RWPE2 (cell line): ENCODE data around the gene HIPK2.

Source experiments
- ATAC-seq: fragments of 200-7000 bp; cut with Tn5 transposase; 3 replicates; pipeline ENCODE4 v1.9.1; 2021; ENCODE audit warnings: low read depth
- DNase-seq: peaks from one replicate; pipeline ENCODE4 v3.0.0-alpha.2; 2020; ENCODE audit warnings: low spot score
- H3K27ac ChIP-seq: fragments of 450-650 bp; 2 replicates; pipeline ENCODE4 v1.5.1; 2017; ENCODE audit warnings: mild to moderate bottlenecking; ENCODE audit not compliant: poor library complexity, severe bottlenecking
- H3K27me3 ChIP-seq: fragments of 250-450 bp; sonication (Bioruptor Pico); 2 replicates; pipeline ENCODE4 v1.5.1; 2021; ENCODE audit warnings: mild to moderate bottlenecking, moderate library complexity; ENCODE audit not compliant: insufficient read depth, poor library complexity, severe bottlenecking
- H3K36me3 ChIP-seq: fragments of 250-450 bp; sonication (Bioruptor Pico); 2 replicates; pipeline ENCODE4 v1.5.1; 2020; ENCODE audit warnings: low read depth, mild to moderate bottlenecking, moderate library complexity
- H3K4me1 ChIP-seq: fragments of 250-450 bp; sonication (Bioruptor Pico); 2 replicates; pipeline ENCODE4 v1.5.1; 2021; ENCODE audit warnings: mild to moderate bottlenecking, moderate library complexity; ENCODE audit not compliant: insufficient read depth, poor library complexity, severe bottlenecking
- H3K4me3 ChIP-seq: fragments of 250-450 bp; sonication (Bioruptor Pico); 2 replicates; pipeline ENCODE4 v1.5.1; 2021; ENCODE audit warnings: mild to moderate bottlenecking, moderate library complexity; ENCODE audit not compliant: severe bottlenecking
- H3K9me3 ChIP-seq: fragments of 250-450 bp; sonication (Bioruptor Pico); 2 replicates; pipeline ENCODE4 v1.5.1; 2021; ENCODE audit warnings: mild to moderate bottlenecking, moderate library complexity; ENCODE audit not compliant: severe bottlenecking
- TF ChIP-seq, protein P1 (sequence below): fragments of 450-650 bp; IDR thresholded peaks from one replicate; pipeline ENCODE4 v1.5.1; 2017; ENCODE audit warnings: mild to moderate bottlenecking, moderate library complexity; ENCODE audit not compliant: poor library complexity, severe bottlenecking

The HIPK2 gene

DNA sequence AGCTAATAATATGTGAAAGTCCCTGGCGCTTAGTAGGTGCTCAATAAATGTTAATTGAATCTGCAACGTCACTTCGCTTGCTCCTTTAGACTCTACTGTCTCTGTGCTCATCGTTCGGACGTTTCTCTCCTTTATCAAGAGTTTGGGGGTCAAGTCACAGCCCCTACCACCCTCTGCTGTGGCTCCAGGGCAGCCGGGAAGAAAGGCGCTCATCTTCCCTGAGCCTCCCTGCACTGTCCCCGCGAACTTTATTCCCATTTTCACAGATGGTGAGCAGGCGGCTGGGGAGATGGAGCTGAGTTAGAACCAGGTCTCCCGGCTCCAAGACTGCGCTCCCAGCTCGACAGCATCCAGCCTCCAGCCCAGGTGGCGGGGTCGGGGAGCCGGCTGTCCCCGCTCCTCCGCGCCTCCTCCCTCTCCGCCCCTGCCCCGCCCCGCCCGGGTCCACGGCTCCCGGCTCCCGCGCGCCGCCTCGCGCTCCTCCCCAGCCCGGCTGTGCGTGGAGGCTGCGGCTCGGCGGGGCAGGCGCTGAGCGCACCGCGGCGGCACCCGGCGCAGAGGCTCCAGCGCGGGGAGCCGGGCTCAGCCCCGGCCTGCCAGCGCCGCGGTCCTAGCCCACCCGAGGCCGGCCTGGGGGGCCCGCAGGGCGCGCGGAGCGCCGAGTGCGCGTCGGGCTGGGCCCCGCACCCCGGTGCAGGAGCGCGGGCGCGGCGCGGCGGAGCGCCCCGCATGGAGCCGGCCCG is 254.4 kb downstream of the HIPK2 start, which contains the start of gene CLEC2L:
Gene CLEC2L, plus strand, starts transcription at position 487 of the 743 bp plus-strand sequence. Its CDS starts 243 bp downstream, at position 730.
- no peaks in the 10 kb centered on the region for H3K4me1 ChIP-seq
- DNase-seq (no peak), ATAC-seq (peak; percentile 55)
- H3K4me3 ChIP-seq = peak within 1 kb of the TSS; percentile 11
- no peaks in the 10 kb centered on the region for H3K9me3 ChIP-seq
- no peaks in the 10 kb centered on the region for H3K36me3 ChIP-seq
- no peak within 1 kb of the TSS for H3K27ac ChIP-seq
- TF ChIP-seq, protein P1, sequence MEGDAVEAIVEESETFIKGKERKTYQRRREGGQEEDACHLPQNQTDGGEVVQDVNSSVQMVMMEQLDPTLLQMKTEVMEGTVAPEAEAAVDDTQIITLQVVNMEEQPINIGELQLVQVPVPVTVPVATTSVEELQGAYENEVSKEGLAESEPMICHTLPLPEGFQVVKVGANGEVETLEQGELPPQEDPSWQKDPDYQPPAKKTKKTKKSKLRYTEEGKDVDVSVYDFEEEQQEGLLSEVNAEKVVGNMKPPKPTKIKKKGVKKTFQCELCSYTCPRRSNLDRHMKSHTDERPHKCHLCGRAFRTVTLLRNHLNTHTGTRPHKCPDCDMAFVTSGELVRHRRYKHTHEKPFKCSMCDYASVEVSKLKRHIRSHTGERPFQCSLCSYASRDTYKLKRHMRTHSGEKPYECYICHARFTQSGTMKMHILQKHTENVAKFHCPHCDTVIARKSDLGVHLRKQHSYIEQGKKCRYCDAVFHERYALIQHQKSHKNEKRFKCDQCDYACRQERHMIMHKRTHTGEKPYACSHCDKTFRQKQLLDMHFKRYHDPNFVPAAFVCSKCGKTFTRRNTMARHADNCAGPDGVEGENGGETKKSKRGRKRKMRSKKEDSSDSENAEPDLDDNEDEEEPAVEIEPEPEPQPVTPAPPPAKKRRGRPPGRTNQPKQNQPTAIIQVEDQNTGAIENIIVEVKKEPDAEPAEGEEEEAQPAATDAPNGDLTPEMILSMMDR = no peak
- H3K27me3 ChIP-seq = peaks cover 36% of the 10 kb centered on the region

DNA sequence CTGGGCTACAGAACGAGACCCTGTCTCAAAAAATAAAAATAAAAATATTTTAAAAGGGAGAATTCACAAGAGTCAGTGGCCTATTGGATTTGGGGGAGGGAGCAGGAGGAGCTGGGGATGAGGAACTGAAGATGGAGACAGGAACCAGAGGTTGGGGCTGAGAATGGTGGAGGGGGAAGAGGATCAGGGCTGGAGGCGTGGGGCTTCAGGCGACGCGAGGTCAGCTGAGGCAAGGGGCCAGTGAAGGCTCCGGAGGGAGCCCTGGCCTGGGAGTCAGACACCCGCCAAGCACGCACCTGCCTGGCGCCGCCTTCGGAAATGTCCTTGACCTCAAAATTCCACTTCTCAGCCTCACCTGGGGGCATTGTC is 255.0 kb downstream of the HIPK2 start:
- no peak overlapping the region for H3K4me3 ChIP-seq
- TF ChIP-seq, protein P1 = no peak
- no peak for ATAC-seq
- no peaks in the 10 kb centered on the region for H3K36me3 ChIP-seq
- peaks cover 36% of the 10 kb centered on the region for H3K27me3 ChIP-seq
- no peak for DNase-seq
- no peak overlapping the region for H3K27ac ChIP-seq
- H3K4me1 ChIP-seq = no peaks in the 10 kb centered on the region
- H3K9me3 ChIP-seq = no peaks in the 10 kb centered on the region

DNA sequence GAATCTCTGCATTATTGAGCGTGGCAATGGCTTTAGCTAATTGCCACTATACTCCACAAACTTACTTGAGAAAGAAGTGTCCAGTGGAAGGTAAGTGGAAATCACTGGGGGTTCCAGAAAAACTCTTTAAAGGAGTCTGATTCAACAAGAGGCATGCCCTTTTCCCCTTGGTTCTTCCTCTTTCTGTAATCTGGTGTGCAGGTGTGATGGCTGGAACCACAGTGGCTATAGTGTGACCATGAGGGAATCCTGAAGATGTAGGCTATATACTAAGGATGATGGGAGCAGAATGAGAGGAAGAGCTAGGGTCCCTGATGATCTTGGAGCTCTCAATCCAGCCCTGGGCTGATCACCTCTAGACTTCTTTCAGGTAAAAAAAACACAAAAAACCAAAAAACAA is 256.4 kb downstream of the HIPK2 start:
- TF ChIP-seq, protein P1 = no peak
- Histone ChIP-seq H3K4me3 (no peak overlapping the region), H3K27ac (no peak overlapping the region), H3K9me3 (no peaks in the 10 kb centered on the region), H3K36me3 (no peaks in the 10 kb centered on the region), H3K27me3 (peaks cover 36% of the 10 kb centered on the region), H3K4me1 (no peaks in the 10 kb centered on the region)
- ATAC-seq (no peak), DNase-seq (no peak)

DNA sequence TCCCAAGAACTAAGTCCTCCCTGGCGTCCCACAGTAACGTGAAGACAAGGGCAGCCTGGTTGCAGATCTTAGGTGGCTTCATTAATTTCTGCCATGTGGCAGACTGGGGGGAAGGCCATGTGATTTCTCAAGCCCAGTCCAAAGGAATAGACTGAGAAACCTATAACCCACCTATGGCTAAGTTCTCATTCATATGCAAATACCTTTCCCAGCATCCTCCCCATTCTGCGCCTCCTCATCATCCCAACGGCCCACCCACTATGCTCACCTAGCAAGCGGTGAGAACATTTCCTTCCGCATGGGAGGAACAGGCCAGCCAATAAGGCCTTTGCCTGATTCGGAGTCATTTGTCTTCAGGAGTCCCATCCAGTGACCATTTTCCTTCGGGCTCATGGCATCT is 262.5 kb downstream of the HIPK2 start:
- Histone ChIP-seq H3K4me3 (no peak overlapping the region), H3K27ac (no peak overlapping the region), H3K36me3 (no peaks in the 10 kb centered on the region), H3K9me3 (no peaks in the 10 kb centered on the region), H3K27me3 (no peaks in the 10 kb centered on the region), H3K4me1 (no peaks in the 10 kb centered on the region)
- DNase-seq = no peak
- TF ChIP-seq, protein P1 = no peak
- ATAC-seq = no peak
